Smooth muscle cell (in vitro differentiated cells): ENCODE data around the gene CENPW. TPM values are rescaled to one million over a fixed set of nuclear protein-coding genes. Genes with fewer than 3 reads are reported as not detected.

Experiments
- DNase-seq: peaks from one replicate; lab custom pipeline; 2025; ENCODE audit not compliant: unreplicated experiment; lab: John Stamatoyannopoulos, UW
- H2AFZ ChIP-seq: fragments of 200-600 bp; sonication (generic); 2 replicates; pipeline ENCODE4 v1.6.0; 2016; ENCODE audit warnings: antibody characterized with exemption, low read depth, mild to moderate bottlenecking
- H3F3A ChIP-seq: fragments of 200-600 bp; sonication (generic); 2 replicates; pipeline ENCODE4 v1.6.0; 2017; ENCODE audit warnings: antibody characterized with exemption, low read depth
- H3K27ac ChIP-seq: fragments of 200-600 bp; sonication (generic); 2 replicates; pipeline ENCODE4 v1.5.1; 2016; ENCODE audit warnings: low read depth, mild to moderate bottlenecking
- H3K27me3 ChIP-seq: fragments of 200-600 bp; sonication (generic); 2 replicates; pipeline ENCODE4 v1.6.1; 2016; ENCODE audit warnings: low read depth, mild to moderate bottlenecking
- H3K36me3 ChIP-seq: fragments of 200-600 bp; sonication (generic); 2 replicates; pipeline ENCODE4 v1.5.1; 2016; ENCODE audit warnings: low read depth
- H3K4me1 ChIP-seq: fragments of 200-600 bp; sonication (generic); 2 replicates; pipeline ENCODE4 v1.5.1; 2016; ENCODE audit warnings: low read depth
- H3K4me2 ChIP-seq: fragments of 200-600 bp; sonication (generic); 2 replicates; pipeline ENCODE4 v1.6.0; 2016; ENCODE audit warnings: mild to moderate bottlenecking
- H3K4me3 ChIP-seq: fragments of 200-600 bp; sonication (generic); 2 replicates; pipeline ENCODE4 v1.5.1; 2016; ENCODE audit warnings: mild to moderate bottlenecking
- H3K79me2 ChIP-seq: fragments of 200-600 bp; sonication (generic); 2 replicates; pipeline ENCODE4 v1.6.0; 2016; ENCODE audit warnings: low read depth, mild to moderate bottlenecking
- H3K9ac ChIP-seq: fragments of 200-600 bp; sonication (generic); 2 replicates; pipeline ENCODE4 v1.6.0; 2016; ENCODE audit warnings: low read depth
- H3K9me3 ChIP-seq: fragments of 200-600 bp; sonication (generic); replicated peaks from 2 replicates; pipeline ENCODE4 v1.5.1; 2016; ENCODE audit warnings: low read depth
- H4K20me1 ChIP-seq: fragments of 200-600 bp; sonication (generic); 2 replicates; pipeline ENCODE4 v1.6.0; 2016; ENCODE audit warnings: low read depth
- WGBS: methylation state at CpG from one replicate; pipeline ENCODE4 v1.1.7; 2016; ENCODE audit warnings: low lambda C conversion rate; 5-methylcytosine and 5-hydroxymethylcytosine counted together
- polyA plus RNA-seq: library from polyadenylated mRNA; unstranded; fragments of >200 nt; fragmentation: Nextera tagmentation; extraction: Ambion mirVana; gene quantifications from 2 replicates; pipeline ENCODE4 v1.2.1, GENCODE V29; 2016
- total RNA-seq: library from RNA; depleted of rRNA; stranded (reverse); fragments of >200 nt; gene quantifications from 2 replicates; pipeline ENCODE4 v1.2.3, GENCODE V29; 2014
- TF ChIP-seq, protein P1 (sequence below): fragments of 200-600 bp; sonication (generic); IDR thresholded peaks from 2 replicates; pipeline ENCODE4 v1.5.1; 2017; ENCODE audit warnings: borderline replicate concordance, mild to moderate bottlenecking, antibody characterized with exemption; ENCODE audit not compliant: insufficient read depth, poor library complexity, severe bottlenecking

The CENPW gene
- total and polyA plus RNA-seq, 2 experiments from 2014 or later, result 10.9 to 42.7 TPM

DNA sequence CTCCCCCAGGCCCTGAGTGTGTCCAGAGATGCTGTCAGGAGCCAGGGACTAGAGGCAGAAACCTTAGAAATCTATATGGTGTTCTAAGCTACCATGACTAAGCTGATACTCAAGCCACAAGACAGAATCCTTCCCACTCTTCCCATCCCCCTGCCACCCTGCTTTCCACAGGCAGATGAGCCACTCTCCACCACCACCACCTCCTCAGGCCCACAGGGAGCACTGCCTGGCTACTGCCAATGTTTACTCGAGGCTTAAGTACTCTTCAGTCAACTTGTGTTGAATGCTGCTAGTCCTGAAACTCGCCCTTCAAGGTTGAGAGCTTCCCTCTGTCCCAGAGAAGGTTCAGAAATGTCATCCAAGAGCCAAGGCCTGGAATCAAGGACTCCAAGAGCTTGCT is 56.2 kb downstream of the CENPW start:
- 65% methylated on average over 2 of the region's 2 CpGs for WGBS
- Histone ChIP-seq H3K4me3 (no peak overlapping the region), H3F3A (no peaks in the 10 kb centered on the region), H3K36me3 (peaks cover 6% of the 10 kb centered on the region), H4K20me1 (no peaks in the 10 kb centered on the region), H3K79me2 (no peaks in the 10 kb centered on the region), H3K4me2 (no peak overlapping the region), H2AFZ (no peak overlapping the region), H3K27ac (no peak overlapping the region), H3K4me1 (no peaks in the 10 kb centered on the region), H3K9ac (no peak overlapping the region), H3K27me3 (no peaks in the 10 kb centered on the region), H3K9me3 (no peaks in the 10 kb centered on the region)
- TF ChIP-seq, protein P1, sequence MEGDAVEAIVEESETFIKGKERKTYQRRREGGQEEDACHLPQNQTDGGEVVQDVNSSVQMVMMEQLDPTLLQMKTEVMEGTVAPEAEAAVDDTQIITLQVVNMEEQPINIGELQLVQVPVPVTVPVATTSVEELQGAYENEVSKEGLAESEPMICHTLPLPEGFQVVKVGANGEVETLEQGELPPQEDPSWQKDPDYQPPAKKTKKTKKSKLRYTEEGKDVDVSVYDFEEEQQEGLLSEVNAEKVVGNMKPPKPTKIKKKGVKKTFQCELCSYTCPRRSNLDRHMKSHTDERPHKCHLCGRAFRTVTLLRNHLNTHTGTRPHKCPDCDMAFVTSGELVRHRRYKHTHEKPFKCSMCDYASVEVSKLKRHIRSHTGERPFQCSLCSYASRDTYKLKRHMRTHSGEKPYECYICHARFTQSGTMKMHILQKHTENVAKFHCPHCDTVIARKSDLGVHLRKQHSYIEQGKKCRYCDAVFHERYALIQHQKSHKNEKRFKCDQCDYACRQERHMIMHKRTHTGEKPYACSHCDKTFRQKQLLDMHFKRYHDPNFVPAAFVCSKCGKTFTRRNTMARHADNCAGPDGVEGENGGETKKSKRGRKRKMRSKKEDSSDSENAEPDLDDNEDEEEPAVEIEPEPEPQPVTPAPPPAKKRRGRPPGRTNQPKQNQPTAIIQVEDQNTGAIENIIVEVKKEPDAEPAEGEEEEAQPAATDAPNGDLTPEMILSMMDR, result no peak
- DNase-seq, result no peak
